COLO829 (cell line): ENCODE data around the gene UBE4B.
"Not testable (repeated sequence)": the region's sequence is repeated elsewhere in the genome, so short reads cannot be mapped to it uniquely, and the experiment has no call there.

Source experiments
- DNase-seq: peaks from one replicate; pipeline ENCODE4 v3.0.0; 2012; ENCODE audit warnings: low spot score

Gene UBE4B

GRCh38 chr1:10177876-10178275 lies 145.1 kb downstream of the UBE4B start:
- no peak for DNase-seq

- DNase-seq: no peak
Observed at GRCh38 chr1:10178597-10179405, 146.0 kb downstream of the UBE4B start.

DNA sequence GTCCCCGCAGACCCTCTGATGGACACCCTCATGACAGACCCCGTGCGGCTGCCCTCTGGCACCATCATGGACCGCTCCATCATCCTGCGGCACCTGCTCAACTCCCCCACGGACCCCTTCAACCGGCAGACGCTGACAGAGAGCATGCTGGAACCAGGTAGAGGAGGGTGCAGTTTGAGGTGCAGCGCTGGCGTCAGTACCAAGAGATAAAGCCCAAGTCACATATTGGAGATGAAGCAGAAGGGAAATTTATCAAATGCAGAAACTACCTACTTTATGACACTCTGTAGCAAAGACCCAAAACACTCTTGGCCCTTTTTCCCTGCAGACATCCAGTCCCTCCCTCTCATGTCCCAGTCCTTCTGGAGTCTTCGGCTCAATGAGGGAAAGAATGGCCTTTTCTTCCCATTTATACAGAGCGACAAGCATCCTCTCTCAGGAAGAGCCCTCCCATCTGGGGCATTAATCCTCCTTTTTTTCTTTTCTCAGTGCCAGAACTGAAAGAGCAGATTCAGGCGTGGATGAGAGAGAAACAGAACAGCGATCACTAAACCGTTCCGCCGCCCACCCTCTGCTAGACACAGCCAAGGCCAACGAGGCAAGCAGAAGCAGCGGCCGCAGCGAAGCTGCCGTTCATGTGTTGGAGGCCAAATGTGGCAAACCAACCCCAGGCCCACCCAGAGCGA lies 146.8 kb downstream of the UBE4B start:
- no peak for DNase-seq

GRCh38 chr1:10181154-10181553 lies 148.4 kb downstream of the UBE4B start:
- DNase-seq: no peak

GRCh38 chr1:10185759-10186158 lies 153.0 kb downstream of the UBE4B start:
- DNase-seq: no peak

DNA sequence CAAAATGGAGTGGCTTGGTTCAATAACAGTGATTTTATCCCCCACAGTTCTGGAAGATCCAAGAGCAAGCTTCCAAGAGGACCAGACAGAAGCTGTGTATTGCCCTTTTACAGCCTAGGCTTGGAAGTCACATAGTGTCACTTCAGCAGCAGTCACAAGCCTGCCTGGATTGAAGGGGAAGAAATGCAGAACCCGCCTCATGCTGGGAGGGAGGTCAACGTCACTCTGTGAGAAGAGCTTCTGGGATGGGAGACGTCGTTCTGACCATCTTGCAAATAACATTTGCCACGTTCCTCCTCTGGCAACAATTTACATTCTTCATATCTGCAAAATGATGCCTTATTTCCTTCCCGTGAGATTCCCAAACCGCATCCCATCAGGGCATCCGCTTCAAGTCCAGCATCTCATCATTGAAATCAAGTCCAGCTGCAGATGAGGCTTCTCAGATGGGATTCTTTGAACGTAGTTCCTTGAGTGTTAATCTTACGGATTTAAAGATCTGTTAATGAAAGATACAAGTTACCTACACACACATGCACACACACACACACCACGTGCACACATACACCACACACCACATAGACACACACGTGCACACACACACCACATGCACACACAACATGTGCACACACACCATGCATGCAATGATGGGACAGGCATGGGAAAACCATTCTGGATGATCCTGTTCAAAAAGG lies 153.7 kb downstream of the UBE4B start:
- no peak for DNase-seq

DNA sequence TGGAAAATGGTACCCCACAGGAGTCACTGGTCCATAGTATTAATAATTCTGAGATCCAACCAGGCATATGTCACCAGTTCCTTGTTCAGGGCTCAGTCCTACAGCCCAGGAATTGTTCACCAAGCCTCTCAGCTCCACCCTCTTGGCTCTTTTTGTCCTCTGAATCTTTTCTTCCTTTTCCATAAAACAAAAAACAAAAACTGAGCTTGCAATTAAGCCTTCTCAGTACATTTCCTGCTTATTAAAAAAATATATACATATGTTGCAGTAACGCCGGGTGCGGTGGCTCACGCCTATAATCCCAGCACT lies 154.2 kb downstream of the UBE4B start:
- no peak for DNase-seq

GRCh38 chr1:10188133-10188650 lies 155.4 kb downstream of the UBE4B start:
- no peak for DNase-seq

DNA sequence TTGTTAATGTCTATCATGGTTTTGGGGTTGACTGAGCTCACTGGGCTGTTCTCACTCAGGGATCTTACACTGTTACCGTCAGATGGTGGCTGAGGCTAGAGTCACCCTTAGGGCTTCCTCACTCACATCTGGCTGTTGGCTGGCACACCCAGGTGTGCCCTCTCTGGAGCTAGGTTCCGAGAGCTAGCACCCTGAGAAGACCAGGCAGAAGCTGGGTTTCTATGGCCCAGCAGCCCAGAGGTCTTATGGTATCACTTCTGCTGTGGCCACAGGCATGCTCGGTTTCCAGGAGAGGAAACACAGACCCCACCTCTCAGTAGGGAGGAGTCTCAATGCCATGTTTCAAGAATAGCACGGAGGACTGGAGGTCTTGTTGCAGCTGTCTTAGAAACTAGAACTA lies 156.9 kb downstream of the UBE4B start:
- DNase-seq: no peak

DNA sequence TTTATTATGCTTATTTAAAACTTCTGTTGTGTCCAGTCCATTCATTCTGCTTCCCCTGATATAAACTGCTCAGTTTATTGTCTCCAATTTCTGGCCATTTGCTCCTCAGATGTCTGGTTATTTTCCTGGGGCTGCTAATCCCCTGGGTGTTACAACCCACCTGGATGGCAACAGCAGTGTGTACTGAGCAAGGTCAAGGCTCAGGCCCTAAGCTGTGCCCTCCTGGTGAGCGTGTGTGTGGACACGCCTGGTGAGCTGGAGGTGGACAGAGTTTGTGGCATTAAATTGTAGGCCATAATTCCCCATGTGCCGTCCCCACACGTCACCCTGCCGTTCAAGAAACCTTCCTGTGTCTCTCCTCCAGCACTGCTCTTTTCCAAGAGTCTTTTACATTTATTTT lies 159.5 kb downstream of the UBE4B start:
- no peak for DNase-seq

DNA sequence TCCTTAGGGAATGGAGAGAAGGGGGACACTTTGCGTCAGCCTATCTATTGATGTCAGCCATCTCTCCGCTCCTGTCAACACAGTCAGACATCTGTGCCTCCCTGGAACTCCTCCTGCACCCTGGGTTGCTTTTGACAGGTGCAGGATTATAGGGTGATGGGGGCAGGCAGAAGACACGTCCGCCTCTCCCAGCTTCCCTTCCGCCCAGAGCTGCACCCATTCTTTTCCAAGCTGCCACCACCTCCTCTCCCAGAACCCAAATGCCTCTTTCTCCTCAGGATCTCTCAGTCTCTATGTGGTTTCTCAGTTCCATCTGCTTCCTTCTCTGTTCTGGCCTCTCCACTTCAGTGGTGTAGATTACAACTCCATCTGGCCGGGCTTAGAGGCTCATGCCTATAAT lies 160.5 kb downstream of the UBE4B start:
- no peak for DNase-seq

- no peak for DNase-seq
Observed at GRCh38 chr1:10195570-10195969, 162.8 kb downstream of the UBE4B start.

- no peak for DNase-seq
Observed at GRCh38 chr1:10196976-10197375, 164.2 kb downstream of the UBE4B start.

- no peak for DNase-seq
Observed at GRCh38 chr1:10200620-10201019, 167.9 kb downstream of the UBE4B start.

- no peak for DNase-seq
Observed at GRCh38 chr1:10204003-10204642, 171.4 kb downstream of the UBE4B start.

DNA sequence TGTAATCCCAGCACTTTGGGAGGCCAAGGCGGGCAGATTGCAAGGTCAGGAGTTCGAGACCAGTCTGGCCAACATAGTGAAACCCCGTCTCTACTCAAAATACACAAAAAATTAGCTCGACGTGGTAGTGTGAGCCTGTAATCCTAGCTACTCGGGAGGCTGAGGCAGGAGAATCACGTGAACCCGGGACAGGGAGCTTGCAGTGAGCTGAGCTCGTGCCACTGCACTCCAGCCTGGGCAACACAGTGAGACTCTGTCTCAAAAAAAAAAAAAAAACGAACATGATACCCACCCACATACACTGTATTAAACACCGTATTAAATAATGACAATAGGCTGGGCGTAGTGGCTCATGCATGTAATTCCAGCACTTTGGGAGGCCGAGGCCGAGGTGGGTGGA lies 172.4 kb downstream of the UBE4B start:
- DNase-seq: not testable (repeated sequence)

- no peak for DNase-seq
Observed at GRCh38 chr1:10207810-10208209, 175.1 kb downstream of the UBE4B start.

- no peak for DNase-seq
Observed at GRCh38 chr1:10208537-10208936, 175.8 kb downstream of the UBE4B start.

DNA sequence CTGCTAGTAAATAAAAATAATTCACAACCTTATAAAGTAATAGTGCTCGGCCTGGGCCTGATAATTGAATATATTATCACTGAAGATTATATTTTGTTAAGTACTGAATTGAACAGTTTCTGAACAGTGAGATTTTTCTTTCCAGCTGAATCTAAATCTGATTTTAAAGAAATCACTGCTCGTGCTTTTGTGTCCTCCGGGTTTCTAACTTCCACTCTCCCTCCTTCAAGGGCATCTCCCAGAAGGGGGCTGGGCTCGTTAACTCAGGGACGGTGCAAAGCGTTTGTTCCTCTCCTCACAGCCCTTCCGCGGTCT lies 176.8 kb downstream of the UBE4B start:
- DNase-seq: no peak

DNA sequence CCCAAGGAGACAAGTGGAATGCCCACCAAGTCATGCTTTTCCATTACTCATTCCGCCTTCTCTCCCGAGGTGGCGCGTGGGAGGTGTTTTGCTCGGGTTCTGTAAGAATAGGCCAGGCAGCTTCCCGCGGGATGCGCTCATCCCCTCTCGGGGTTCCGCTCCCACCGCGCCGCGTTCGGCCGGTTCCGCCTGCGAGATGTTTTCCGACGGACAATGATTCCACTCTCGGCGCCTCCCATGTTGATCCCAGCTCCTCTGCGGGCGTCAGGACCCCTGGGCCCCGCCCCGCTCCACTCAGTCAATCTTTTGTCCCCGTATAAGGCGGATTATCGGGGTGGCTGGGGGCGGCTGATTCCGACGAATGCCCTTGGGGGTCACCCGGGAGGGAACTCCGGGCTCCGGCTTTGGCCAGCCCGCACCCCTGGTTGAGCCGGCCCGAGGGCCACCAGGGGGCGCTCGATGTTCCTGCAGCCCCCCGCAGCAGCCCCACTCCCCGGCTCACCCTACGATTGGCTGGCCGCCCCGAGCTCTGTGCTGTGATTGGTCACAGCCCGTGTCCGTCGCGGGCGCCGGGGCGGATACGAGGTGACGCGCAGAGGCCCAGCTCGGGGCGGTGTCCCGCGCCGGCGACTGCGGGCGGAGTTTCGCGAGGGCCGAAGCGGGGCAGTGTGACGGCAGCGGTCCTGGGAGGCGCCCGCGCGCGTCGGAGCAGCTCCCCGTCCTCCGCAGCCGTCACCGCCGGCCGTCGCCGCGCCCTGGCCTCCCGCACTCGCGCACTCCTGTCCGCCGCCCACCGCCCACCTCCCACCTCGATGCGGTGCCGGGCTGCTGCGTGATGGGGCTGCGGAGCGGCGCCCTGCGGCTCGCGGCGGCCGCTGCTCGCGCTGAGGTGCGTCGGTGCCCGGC lies 177.4 kb downstream of the UBE4B start, which contains the start of gene KIF1B:
TSS of gene KIF1B (plus strand) at position 666 of the 906 bp plus-strand sequence. CDS start 21,759 bp downstream, outside the sequence.
- peak; percentile 97 for DNase-seq
